HepG2 (cell line): ENCODE results near the gene ACOT6.

Experiments
- ATF2 ChIP-seq: sonication (generic); formaldehyde crosslinking; IDR thresholded peaks from 2 replicates; pipeline ENCODE4 v1.4.0; 2020; ENCODE audit warnings: missing genetic modification reagents
- CTCF ChIP-seq: sonication (generic); formaldehyde crosslinking; IDR thresholded peaks from 2 replicates; pipeline ENCODE4 v1.5.0; 2020; ENCODE audit warnings: mild to moderate bottlenecking, missing genetic modification reagents, moderate library complexity
- JUNB ChIP-seq: sonication (generic); formaldehyde crosslinking; IDR thresholded peaks from 2 replicates; pipeline ENCODE4 v1.8.0; 2022; ENCODE audit warnings: missing genetic modification reagents, mild to moderate bottlenecking, borderline replicate concordance
- MAFK ChIP-seq, 2 experiments: IDR thresholded peaks in 1 of 2; conservative IDR thresholded peaks in 1 of 2; 2 replicates each; pipeline ENCODE4 v1.6.1; 2011; ENCODE audit warnings: improper control_type of control experiment in 2 of 2, low read length in 2 of 2
- MLX ChIP-seq: IDR thresholded peaks from 2 replicates; pipeline ENCODE4 v1.6.1; 2016
- NFYB ChIP-seq: sonication (generic); formaldehyde crosslinking; IDR thresholded peaks from 2 replicates; pipeline ENCODE4 v1.4.0; 2020; ENCODE audit warnings: missing genetic modification reagents
- POLR2AphosphoS5 ChIP-seq: IDR thresholded peaks from 2 replicates; pipeline ENCODE4 v1.6.1; 2012; ENCODE audit warnings: low read depth, low read length
- RBAK ChIP-seq: sonication (generic); formaldehyde crosslinking; IDR thresholded peaks from 2 replicates; pipeline ENCODE4 v1.5.1; 2020; ENCODE audit warnings: mild to moderate bottlenecking, missing genetic modification reagents
- SP4 ChIP-seq: sonication (generic); formaldehyde crosslinking; IDR thresholded peaks from 2 replicates; pipeline ENCODE4 v1.8.1; 2023; ENCODE audit warnings: mild to moderate bottlenecking, missing genetic modification reagents
- TAF15 ChIP-seq: fragments of 200-400 bp; formaldehyde crosslinking; IDR thresholded peaks from one replicate; pipeline ENCODE4 v1.6.1; 2018; ENCODE audit warnings: mild to moderate bottlenecking, low read depth, low read length; ENCODE audit not compliant: poor library complexity, severe bottlenecking
- ZKSCAN8 ChIP-seq: IDR thresholded peaks from 2 replicates; pipeline ENCODE4 v1.6.1; 2016; ENCODE audit warnings: borderline replicate concordance, missing genetic modification reagents, missing compliant biosample characterization
- ZNF33A ChIP-seq: sonication (generic); formaldehyde crosslinking; IDR thresholded peaks from 2 replicates; pipeline ENCODE4 v1.5.1; 2020; ENCODE audit warnings: missing genetic modification reagents, mild to moderate bottlenecking, moderate library complexity, borderline replicate concordance

- TF ChIP-seq MLX (no peak), CTCF (no peak), ZNF33A (CRISPR knock-in tag) (no peak), ZKSCAN8 (CRISPR knock-in tag) (no peak), POLR2AphosphoS5 (no peak), TAF15 (no peak), ATF2 (CRISPR knock-in tag) (no peak), MAFK (conservative IDR thresholded peaks at IDR 0.05 in 1 of 2, IDR thresholded peaks at IDR 0.05 in 1 of 2; ENCODE audit: low read length in 2 of 2) (no peak), NFYB (CRISPR knock-in tag) (no peak), RBAK (CRISPR knock-in tag) (no peak), JUNB (CRISPR knock-in tag) (no peak), SP4 (CRISPR knock-in tag) (no peak)
Observed at GRCh38 chr14:73620268-73620667, 8.0 kb downstream of the ACOT6 start.
